HepG2 (cell line): ENCODE measurements around the gene CLEC6A. TPM values are rescaled to one million over a fixed set of nuclear protein-coding genes. Genes with fewer than 3 reads are reported as not detected.

Source experiments
- ATAC-seq: fragments of 200-7000 bp; cut with Tn5 transposase; 3 replicates; pipeline ENCODE4 v1.9.1; 2020; ENCODE audit warnings: mild to moderate bottlenecking, moderate library complexity
- BruUV-seq: library from RNA; stranded (reverse); fragments of 400-500 nt; replicated peaks from 2 replicates; lab custom pipeline; 2021; lab: Mats Ljungman, UMichigan
- CTCF ChIA-PET: fragments of 300-600 bp; formaldehyde crosslinking; extraction: SDS; loops from one replicate; lab custom pipeline; 2021; ENCODE audit warnings: low total read pairs, inconsistent platforms, low intra/inter-chr PET ratio; lab: Yijun Ruan, JAX
- POLR2A ChIA-PET: fragments of 350-600 bp; sonication (Branson Sonifier 250); formaldehyde crosslinking; loops from one replicate; lab custom pipeline; 2020; ENCODE audit warnings: antibody characterized with exemption, inconsistent platforms; lab: Yijun Ruan, JAX
- DNase-seq: peaks from one replicate; pipeline ENCODE4 v3.0.0-alpha.2; 2015; ENCODE audit warnings: low spot score
- FAIRE-seq: peaks from 3 replicates; lab custom pipeline; 2011; peaks lifted over from hg19 to GRCh38; lab: Jason Lieb, UNC
- H2AFZ ChIP-seq: one replicate; pipeline ENCODE4 v1.6.1; 2011; ENCODE audit warnings: low read length, inconsistent platforms
- H3K27ac ChIP-seq: fragments of 300-600 bp; 3 replicates; pipeline ENCODE4 v1.8.0; 2011; ENCODE audit warnings: mixed run types, mild to moderate bottlenecking, mixed read lengths, low read length, inconsistent platforms; ENCODE audit not compliant: insufficient read depth; ENCODE audit errors: extremely low read length
- H3K27me3 ChIP-seq, 2 experiments: fragments of 200-600 bp in 1 of 2; 2 replicates in 1 of 2; 3 replicates in 1 of 2; pipeline versions ENCODE4 v1.6.0 to v1.8.0; 2011; ENCODE audit warnings: low read length in 2 of 2, mild to moderate bottlenecking in 2 of 2, moderate library complexity in 2 of 2, inconsistent platforms in 1 of 2; ENCODE audit not compliant: insufficient read depth in 2 of 2, control insufficient read depth in 1 of 2
- H3K36me3 ChIP-seq, 2 experiments: fragments of 200-600 bp in 1 of 2; replicated peaks in 1 of 2; 2 replicates in 1 of 2; 3 replicates in 1 of 2; pipeline versions ENCODE4 v1.5.1 to v1.8.0; 2011; ENCODE audit warnings: low read length in 2 of 2, inconsistent platforms in 1 of 2; ENCODE audit not compliant: insufficient read depth in 2 of 2, control insufficient read depth in 1 of 2
- H3K4me1 ChIP-seq: 2 replicates; pipeline ENCODE4 v1.5.1; 2012; ENCODE audit warnings: low read length, inconsistent platforms; ENCODE audit not compliant: insufficient read depth
- H3K4me2 ChIP-seq: 2 replicates; pipeline ENCODE4 v1.6.0; 2011; ENCODE audit warnings: low read depth, low read length, inconsistent platforms
- H3K4me3 ChIP-seq, 3 experiments: fragments of 200-600 bp in 1 of 3; sonication (generic), shearing (Covaris generic) in 1 of 3; replicated peaks in 1 of 3; 2 replicates each; pipeline ENCODE4 v1.5.1; 2011 to 2016; ENCODE audit warnings: low read length in 3 of 3, inconsistent platforms in 2 of 3, low read depth in 2 of 3, mild to moderate bottlenecking in 2 of 3, control low read depth in 1 of 3, mixed read lengths in 1 of 3; ENCODE audit not compliant: insufficient read depth in 1 of 3
- H3K79me2 ChIP-seq: one replicate; pipeline ENCODE4 v1.6.1; 2011; ENCODE audit warnings: low read length, inconsistent platforms; ENCODE audit not compliant: insufficient read depth
- H3K9ac ChIP-seq: 2 replicates; pipeline ENCODE4 v1.6.0; 2011; ENCODE audit warnings: mild to moderate bottlenecking, low read depth, low read length, inconsistent platforms; ENCODE audit not compliant: insufficient read depth
- H3K9me3 ChIP-seq: 2 replicates; pipeline ENCODE4 v1.5.1; 2012; ENCODE audit warnings: mild to moderate bottlenecking, low read length
- H4K20me1 ChIP-seq: 2 replicates; pipeline ENCODE4 v1.6.0; 2011; ENCODE audit warnings: inconsistent platforms, mild to moderate bottlenecking, low read length, moderate library complexity; ENCODE audit not compliant: insufficient read depth
- FLYWCH1 ChIP-seq: sonication (generic); formaldehyde crosslinking; IDR thresholded peaks from 2 replicates; pipeline ENCODE4 v1.8.1; 2023; ENCODE audit warnings: mild to moderate bottlenecking, missing genetic modification reagents
- MAFG ChIP-seq: sonication (generic); formaldehyde crosslinking; IDR thresholded peaks from 2 replicates; pipeline ENCODE4 v1.5.1; 2020; ENCODE audit warnings: mild to moderate bottlenecking, missing genetic modification reagents
- NFIB ChIP-seq: sonication (generic); formaldehyde crosslinking; IDR thresholded peaks from 2 replicates; pipeline ENCODE4 v1.9.0; 2021; ENCODE audit warnings: missing genetic modification reagents, mild to moderate bottlenecking, borderline replicate concordance
- PHF8 ChIP-seq: sonication (generic); formaldehyde crosslinking; IDR thresholded peaks from 2 replicates; pipeline ENCODE4 v1.5.0; 2020; ENCODE audit warnings: missing genetic modification reagents
- ZNF20 ChIP-seq: sonication (generic); formaldehyde crosslinking; IDR thresholded peaks from 2 replicates; pipeline ENCODE4 v1.4.0; 2020; ENCODE audit warnings: mild to moderate bottlenecking, moderate library complexity, missing genetic modification reagents
- ZNF607 ChIP-seq: sonication (generic); formaldehyde crosslinking; IDR thresholded peaks from 2 replicates; pipeline ENCODE4 v1.5.1; 2020; ENCODE audit warnings: missing genetic modification reagents, mild to moderate bottlenecking, borderline replicate concordance
- ZSCAN29 ChIP-seq: sonication (generic); formaldehyde crosslinking; conservative IDR thresholded peaks from 2 replicates; pipeline ENCODE4 v1.4.0; 2020; ENCODE audit warnings: mild to moderate bottlenecking, missing genetic modification reagents
- WGBS: methylation state at CpG from one replicate; pipeline ENCODE4 v1.1.6; 2017; ENCODE audit warnings: low lambda C conversion rate; 5-methylcytosine and 5-hydroxymethylcytosine counted together
- in situ Hi-C: cut with HindIII; loops from 2 replicates; pipeline ENCODE4 v1.10.0; 2017; ENCODE audit warnings: low pct_unique_long_range_greater_than_20kb; ENCODE audit not compliant: extremely low pct_ligation_motif_present
- intact Hi-C: fragments of 100-400 bp; cut with micrococcal nuclease; formaldehyde crosslinking; loops from one replicate; pipeline ENCODE4 v1.10.0; 2022; ENCODE audit not compliant: unreplicated experiment
- polyA plus RNA-seq, 8 experiments: library from polyadenylated mRNA; depleted of rRNA in 3 of 8; stranded (reverse) in 7 of 8; unstranded in 1 of 8; fragments of >200 nt; fragmentation: Illumina TruSeq in 4 of 8; extraction: Trizol in 4 of 8; gene quantifications; 2 replicates each; pipeline versions ENCODE4 v1.2.1 to v1.2.3, GENCODE V29; 2011 to 2016; ENCODE audit warnings: low read depth in 4 of 8, missing spikeins in 1 of 8, mixed read lengths in 1 of 8; ENCODE audit not compliant: insufficient read depth in 1 of 8
- total RNA-seq, 5 experiments: library from RNA; depleted of rRNA; stranded (reverse); fragments of >200 nt; fragmentation: Illumina TruSeq; extraction: Trizol; gene quantifications; 2 replicates each; pipeline ENCODE4 v1.2.3, GENCODE V29; 2016; ENCODE audit warnings: low read depth in 1 of 5
- TF ChIP-seq, protein P1 (sequence below): sonication (generic); formaldehyde crosslinking; IDR thresholded peaks from 2 replicates; pipeline ENCODE4 v1.8.0; 2022; ENCODE audit warnings: missing genetic modification reagents, low read depth, mild to moderate bottlenecking, borderline replicate concordance
- TF ChIP-seq, protein P2 (sequence below): sonication (generic); formaldehyde crosslinking; IDR thresholded peaks from 2 replicates; pipeline ENCODE4 v1.4.0; 2020; ENCODE audit warnings: missing genetic modification reagents, borderline replicate concordance

The CLEC6A gene
- total and polyA plus RNA-seq, 2 of the 13 experiments (the other 11 are each of a cell fraction or from before 2014, with no cell fraction given) = not detected

DNA sequence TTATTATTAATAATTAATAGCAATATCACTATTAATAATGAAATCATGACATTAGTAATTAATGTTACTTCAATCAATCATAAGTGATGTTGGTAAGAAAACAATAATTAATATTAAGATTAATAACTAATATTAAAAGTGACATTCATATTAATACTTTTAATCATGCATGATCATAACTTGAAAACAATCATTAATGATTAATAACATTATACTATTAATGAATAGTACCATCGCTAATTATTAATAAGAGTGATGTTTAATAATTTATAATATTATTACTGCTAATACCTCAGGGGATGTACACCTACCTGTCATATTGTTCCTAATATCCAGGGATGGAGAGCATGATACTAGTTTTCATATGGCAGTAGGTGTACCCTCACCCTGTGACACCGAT lies 10.0 kb upstream of the CLEC6A start:
- no TSS peak for BruUV-seq

More for the DNA sequence above, 10.0 kb upstream of the CLEC6A start:
- DNase-seq (no peak), FAIRE-seq (no peak), ATAC-seq (no peak)
- Histone ChIP-seq H3K4me2 (no peak overlapping the region), H3K9me3 (no peaks in the 10 kb centered on the region), H3K36me3 (no peaks in the 10 kb centered on the region), H3K79me2 (no peaks in the 10 kb centered on the region), H4K20me1 (no peaks in the 10 kb centered on the region), H3K4me3 (no peak overlapping the region), H3K27me3 (0 out of 5 replicates have a peak, but pooled peaks cover 0 to 4% of the 10 kb centered on the region in 2 experiments), H3K9ac (no peak overlapping the region), H2AFZ (no peak overlapping the region), H3K4me1 (no peaks in the 10 kb centered on the region), H3K27ac (no peak overlapping the region)
- TF ChIP-seq ZNF607 (CRISPR knock-in tag) (no peak), ZSCAN29 (CRISPR knock-in tag) (no peak), MAFG (CRISPR knock-in tag) (no peak), NFIB (CRISPR knock-in tag) (no peak), FLYWCH1 (CRISPR knock-in tag) (no peak), ZNF20 (CRISPR knock-in tag) (no peak), PHF8 (CRISPR knock-in tag) (no peak)
- TF ChIP-seq, protein P1, sequence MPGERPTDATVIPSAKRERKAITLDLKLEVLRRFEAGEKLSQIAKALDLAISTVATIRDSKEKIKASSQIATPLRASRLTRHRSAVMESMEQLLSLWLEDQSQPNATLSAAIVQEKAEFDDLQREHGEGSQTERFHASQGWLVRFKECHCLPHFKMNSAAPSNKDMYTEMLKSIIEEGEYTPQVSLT (CRISPR knock-in tag) = no peak
- TF ChIP-seq, protein P2, sequence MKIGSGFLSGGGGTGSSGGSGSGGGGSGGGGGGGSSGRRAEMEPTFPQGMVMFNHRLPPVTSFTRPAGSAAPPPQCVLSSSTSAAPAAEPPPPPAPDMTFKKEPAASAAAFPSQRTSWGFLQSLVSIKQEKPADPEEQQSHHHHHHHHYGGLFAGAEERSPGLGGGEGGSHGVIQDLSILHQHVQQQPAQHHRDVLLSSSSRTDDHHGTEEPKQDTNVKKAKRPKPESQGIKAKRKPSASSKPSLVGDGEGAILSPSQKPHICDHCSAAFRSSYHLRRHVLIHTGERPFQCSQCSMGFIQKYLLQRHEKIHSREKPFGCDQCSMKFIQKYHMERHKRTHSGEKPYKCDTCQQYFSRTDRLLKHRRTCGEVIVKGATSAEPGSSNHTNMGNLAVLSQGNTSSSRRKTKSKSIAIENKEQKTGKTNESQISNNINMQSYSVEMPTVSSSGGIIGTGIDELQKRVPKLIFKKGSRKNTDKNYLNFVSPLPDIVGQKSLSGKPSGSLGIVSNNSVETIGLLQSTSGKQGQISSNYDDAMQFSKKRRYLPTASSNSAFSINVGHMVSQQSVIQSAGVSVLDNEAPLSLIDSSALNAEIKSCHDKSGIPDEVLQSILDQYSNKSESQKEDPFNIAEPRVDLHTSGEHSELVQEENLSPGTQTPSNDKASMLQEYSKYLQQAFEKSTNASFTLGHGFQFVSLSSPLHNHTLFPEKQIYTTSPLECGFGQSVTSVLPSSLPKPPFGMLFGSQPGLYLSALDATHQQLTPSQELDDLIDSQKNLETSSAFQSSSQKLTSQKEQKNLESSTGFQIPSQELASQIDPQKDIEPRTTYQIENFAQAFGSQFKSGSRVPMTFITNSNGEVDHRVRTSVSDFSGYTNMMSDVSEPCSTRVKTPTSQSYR (CRISPR knock-in tag) = no peak
- ChIA-PET POLR2A (no interaction called here), CTCF (no interaction called here)
- WGBS = 51% methylated on average over 2 of the region's 2 CpGs
- in situ Hi-C loops (no loop called here), intact Hi-C loops (no loop called here)
